Keratinocyte (primary cell): ENCODE results near the gene NPFFR1. TPM values are rescaled to one million over a fixed set of nuclear protein-coding genes. Genes with fewer than 3 reads are reported as not detected.
A peak's percentile ranks its signal among the peaks of the same experiment; 100 is the strongest.

Source experiments
- DNase-seq: peaks from one replicate; pipeline ENCODE4 v3.0.0-alpha.2; 2011; ENCODE audit warnings: low read depth, missing footprints, low spot score
- FAIRE-seq: peaks from 2 replicates; lab custom pipeline; 2011; peaks lifted over from hg19 to GRCh38; lab: Jason Lieb, UNC
- H2AFZ ChIP-seq: 2 replicates; pipeline ENCODE4 v1.6.0; 2012; ENCODE audit warnings: low read length, control low read depth, inconsistent platforms; ENCODE audit not compliant: control insufficient read depth
- H3K27ac ChIP-seq: 2 replicates; pipeline ENCODE4 v1.5.1; 2011; ENCODE audit warnings: low read length; ENCODE audit not compliant: control insufficient read depth, insufficient read depth
- H3K27me3 ChIP-seq: 3 replicates; pipeline ENCODE4 v1.6.0; 2011; ENCODE audit warnings: low read length; ENCODE audit not compliant: control insufficient read depth, insufficient read depth; ENCODE audit errors: extremely low read depth
- H3K36me3 ChIP-seq, 2 experiments: 2 replicates in 1 of 2; 3 replicates in 1 of 2; pipeline ENCODE4 v1.5.1; 2011; ENCODE audit warnings: low read length in 2 of 2, mild to moderate bottlenecking in 1 of 2; ENCODE audit not compliant: control insufficient read depth in 2 of 2, insufficient read depth in 2 of 2; ENCODE audit errors: extremely low read depth in 1 of 2
- H3K4me1 ChIP-seq: 3 replicates; pipeline ENCODE4 v1.5.1; 2011; ENCODE audit warnings: low read length; ENCODE audit not compliant: control insufficient read depth, insufficient read depth; ENCODE audit errors: extremely low read depth
- H3K4me2 ChIP-seq: 3 replicates; pipeline ENCODE4 v1.6.0; 2011; ENCODE audit warnings: low read depth, low read length; ENCODE audit not compliant: control insufficient read depth, insufficient read depth; ENCODE audit errors: extremely low read depth
- H3K4me3 ChIP-seq, 3 experiments: fragments of 200-600 bp in 1 of 3; sonication (generic) in 1 of 3; 2 replicates in 2 of 3; 3 replicates in 1 of 3; pipeline ENCODE4 v1.5.1; 2011 to 2016; ENCODE audit warnings: low read length in 3 of 3, mild to moderate bottlenecking in 3 of 3, control low read depth in 2 of 3, inconsistent platforms in 1 of 3, low read depth in 1 of 3, mixed read lengths in 1 of 3, mixed run types in 1 of 3, moderate library complexity in 1 of 3; ENCODE audit not compliant: control insufficient read depth in 2 of 3, insufficient read depth in 2 of 3; ENCODE audit errors: extremely low read depth in 1 of 3
- H3K79me2 ChIP-seq: 2 replicates; pipeline ENCODE4 v1.6.0; 2012; ENCODE audit warnings: low read length; ENCODE audit not compliant: control insufficient read depth, insufficient read depth
- H3K9ac ChIP-seq: 3 replicates; pipeline ENCODE4 v1.6.0; 2011; ENCODE audit warnings: low read length; ENCODE audit not compliant: control insufficient read depth, insufficient read depth; ENCODE audit errors: extremely low read depth
- H3K9me1 ChIP-seq: 3 replicates; pipeline ENCODE4 v1.6.0; 2011; ENCODE audit warnings: low read length; ENCODE audit not compliant: control insufficient read depth, insufficient read depth; ENCODE audit errors: extremely low read depth
- H3K9me3 ChIP-seq: 2 replicates; pipeline ENCODE4 v1.5.1; 2012; ENCODE audit warnings: low read depth, low read length; ENCODE audit not compliant: control insufficient read depth
- H4K20me1 ChIP-seq: 3 replicates; pipeline ENCODE4 v1.6.0; 2011; ENCODE audit warnings: low read length; ENCODE audit not compliant: control insufficient read depth, insufficient read depth; ENCODE audit errors: extremely low read depth
- CTCF ChIP-seq, 3 experiments: IDR thresholded peaks in 1 of 3; conservative IDR thresholded peaks in 1 of 3; optimal IDR thresholded peaks in 1 of 3; 2 replicates in 2 of 3; 3 replicates in 1 of 3; pipeline versions ENCODE3 to v1.5.1; 2011; ENCODE audit warnings: low read length in 3 of 3, mild to moderate bottlenecking in 3 of 3, moderate library complexity in 2 of 3, control low read depth in 1 of 3, inconsistent platforms in 1 of 3; ENCODE audit not compliant: insufficient read depth in 2 of 3; ENCODE audit errors: extremely low read depth in 1 of 3
- EZH2 ChIP-seq: IDR thresholded peaks from one replicate; pipeline ENCODE4 v1.6.1; 2012; ENCODE audit warnings: inconsistent platforms, mild to moderate bottlenecking, low read length, moderate library complexity
- dilution Hi-C: fragments of 300-500 bp; cut with MboI; formaldehyde crosslinking; loops from one replicate; pipeline ENCODE4 v1.7.0; 2020; ENCODE audit warnings: low sequenced_read_pairs; ENCODE audit not compliant: extremely low pct_ligation_motif_present
- polyA plus RNA-seq, 5 experiments: library from polyadenylated mRNA; depleted of rRNA in 3 of 5; stranded (reverse) in 3 of 5; stranded (forward) in 1 of 5; unstranded in 1 of 5; fragments of >200 nt; gene quantifications; 1 replicate in 1 of 5; 2 replicates in 3 of 5; 3 replicates in 1 of 5; pipeline versions ENCODE4 v1.2.1 to v1.2.3, GENCODE V29; 2011 to 2012; ENCODE audit warnings: missing spikeins in 2 of 5, low read depth in 1 of 5, low replicate concordance in 1 of 5

Gene NPFFR1
- polyA plus RNA-seq, 1 donor (not counting 4 experiments of a cell fraction or from before 2014, with no cell fraction given), result not detected

GRCh38 chr10:70256463-70256862 is 27.3 kb downstream of the NPFFR1 start:
- no peak for DNase-seq
- Histone ChIP-seq H3K9me3 (peaks cover 2% of the 10 kb centered on the region), H4K20me1 (no peaks in the 10 kb centered on the region), H3K4me1 (peaks cover 5% of the 10 kb centered on the region), H3K27me3 (peaks cover 18% of the 10 kb centered on the region), H3K79me2 (no peaks in the 10 kb centered on the region), H3K27ac (no peak overlapping the region), H3K4me2 (no peak overlapping the region), H3K4me3 (no peak overlapping the region), H3K9me1 (no peaks in the 10 kb centered on the region), H3K36me3 (no peaks in the 10 kb centered on the region), H3K9ac (no peak overlapping the region), H2AFZ (no peak overlapping the region)
- peak; percentile 52 for FAIRE-seq
- dilution Hi-C loops, result no loop called here
- TF ChIP-seq EZH2, result no peak
- no peak for TF ChIP-seq CTCF (optimal IDR thresholded peaks at IDR 0.05 in 1 of 3, IDR thresholded peaks at IDR 0.05 in 1 of 3, conservative IDR thresholded peaks at IDR 0.05 in 1 of 3; ENCODE audit: extremely low read depth in 1 of 3, insufficient read depth in 2 of 3, low read length in 3 of 3)

GRCh38 chr10:70255329-70256299 is 28.2 kb downstream of the NPFFR1 start:
- Histone ChIP-seq H3K27ac (no peak overlapping the region), H3K4me2 (no peak overlapping the region)

More at GRCh38 chr10:70255329-70256299, 28.2 kb downstream of the NPFFR1 start:
- Histone ChIP-seq H4K20me1 (no peaks in the 10 kb centered on the region), H3K36me3 (no peaks in the 10 kb centered on the region), H2AFZ (peak overlapping the region; percentile 4), H3K9ac (no peak overlapping the region), H3K4me3 (no peak overlapping the region), H3K9me3 (no peaks in the 10 kb centered on the region), H3K9me1 (no peaks in the 10 kb centered on the region), H3K79me2 (no peaks in the 10 kb centered on the region), H3K27me3 (peaks cover 21% of the 10 kb centered on the region), H3K4me1 (peaks cover 5% of the 10 kb centered on the region)
- peak; percentile 33 for DNase-seq
- dilution Hi-C loops, result no loop called here
- peak; percentile 46 for TF ChIP-seq EZH2
- peak in 1 of 3 experiments; percentile 34 for TF ChIP-seq CTCF (optimal IDR thresholded peaks at IDR 0.05 in 1 of 3, IDR thresholded peaks at IDR 0.05 in 1 of 3, conservative IDR thresholded peaks at IDR 0.05 in 1 of 3; ENCODE audit: extremely low read depth in 1 of 3, insufficient read depth in 2 of 3, low read length in 3 of 3)
- FAIRE-seq, result peak; percentile 77
